Astrocyte (in vitro differentiated cells and primary cell): ENCODE data around the gene NUP37. TPM values are rescaled to one million over a fixed set of nuclear protein-coding genes. Genes with fewer than 3 reads are reported as not detected.

Source experiments
- total RNA-seq: library from RNA; stranded (reverse); gene quantifications from 2 replicates; pipeline ENCODE4 v1.2.1, GENCODE V29; 2021

The NUP37 gene
- total RNA-seq, 1 donor from 2014 or later = 23.1 TPM

Other genes with a start within 250 kb of the NUP37 start
- gene DRAM1, start 242.5 kb downstream of the NUP37 start, total RNA-seq = 18.0 and 20.4 TPM in 2 replicates
- gene WASHC3, start 58.1 kb downstream of the NUP37 start, total RNA-seq = 22.6 and 26.5 TPM in 2 replicates
- 4.5 and 5.8 TPM in 2 replicates for gene PARPBP, start 69 bp upstream of the NUP37 start, total RNA-seq
- not detected in 2 replicates for gene PMCH, start 77.7 kb upstream of the NUP37 start, total RNA-seq